Karpas-422 (cell line): Measurements from ENCODE around the gene ADGRF3. TPM values are rescaled to one million over a fixed set of nuclear protein-coding genes. Genes with fewer than 3 reads are reported as not detected.
"Not testable (repeated sequence)": the region's sequence is repeated elsewhere in the genome, so short reads cannot be mapped to it uniquely, and the experiment has no call there.

ENCODE experiments used
- DNase-seq: peaks from one replicate; pipeline ENCODE4 v3.0.0-alpha.2; 2015
- H2AFZ ChIP-seq: fragments of 200-600 bp; sonication (generic); 2 replicates; pipeline ENCODE4 v1.6.1; 2014; ENCODE audit warnings: antibody characterized with exemption, low read length, mixed read lengths
- H3K27ac ChIP-seq: fragments of 200-600 bp; sonication (generic); 2 replicates; pipeline ENCODE4 v1.5.1; 2014; ENCODE audit warnings: mild to moderate bottlenecking, low read length, moderate library complexity
- H3K27me3 ChIP-seq: fragments of 200-600 bp; sonication (generic); 2 replicates; pipeline ENCODE4 v1.6.1; 2014; ENCODE audit warnings: low read length, mixed read lengths
- H3K36me3 ChIP-seq: fragments of 200-600 bp; sonication (generic); 2 replicates; pipeline ENCODE4 v1.6.1; 2014; ENCODE audit warnings: low read length, mixed read lengths; ENCODE audit not compliant: insufficient read depth
- H3K4me1 ChIP-seq: fragments of 200-600 bp; sonication (generic); 2 replicates; pipeline ENCODE4 v1.6.1; 2014; ENCODE audit warnings: mild to moderate bottlenecking, low read length, mixed read lengths
- H3K4me2 ChIP-seq: fragments of 200-600 bp; sonication (generic); 2 replicates; pipeline ENCODE4 v1.6.1; 2014; ENCODE audit warnings: low read length, low read depth, mild to moderate bottlenecking; ENCODE audit not compliant: poor library complexity, severe bottlenecking
- H3K4me3 ChIP-seq: fragments of 200-600 bp; sonication (generic); 2 replicates; pipeline ENCODE4 v1.5.1; 2014; ENCODE audit warnings: mild to moderate bottlenecking, antibody characterized with exemption, low read length, mixed read lengths
- H3K79me2 ChIP-seq: fragments of 200-600 bp; sonication (generic); 2 replicates; pipeline ENCODE4 v1.6.1; 2014; ENCODE audit warnings: mild to moderate bottlenecking, low read length, mixed read lengths
- H3K9ac ChIP-seq: fragments of 200-600 bp; sonication (generic); 2 replicates; pipeline ENCODE4 v1.6.0; 2014; ENCODE audit warnings: low read length
- H3K9me2 ChIP-seq: fragments of 200-600 bp; sonication (generic), shearing (Covaris generic); replicated peaks from 2 replicates; pipeline ENCODE4 v1.6.0; 2014; ENCODE audit warnings: mild to moderate bottlenecking, low read length, moderate library complexity; ENCODE audit not compliant: insufficient read depth
- H3K9me3 ChIP-seq: fragments of 300-700, 200-600 bp; sonication (generic); 2 replicates; pipeline ENCODE4 v1.6.1; 2014; ENCODE audit warnings: low read length, mixed read lengths
- H4K20me1 ChIP-seq: fragments of 200-600 bp; sonication (generic); 2 replicates; pipeline ENCODE4 v1.6.1; 2014; ENCODE audit warnings: mild to moderate bottlenecking, antibody characterized with exemption, low read length, low read depth; ENCODE audit not compliant: insufficient read depth
- total RNA-seq: library from RNA; depleted of rRNA; stranded (reverse); fragments of >200 nt; shearing (Covaris generic); gene quantifications from 2 replicates; pipeline ENCODE4 v1.2.3, GENCODE V29; 2014; ENCODE audit warnings: low replicate concordance; rRNA removed

Gene ADGRF3
- total RNA-seq, 1 experiment from 2014 or later: not detected

DNA sequence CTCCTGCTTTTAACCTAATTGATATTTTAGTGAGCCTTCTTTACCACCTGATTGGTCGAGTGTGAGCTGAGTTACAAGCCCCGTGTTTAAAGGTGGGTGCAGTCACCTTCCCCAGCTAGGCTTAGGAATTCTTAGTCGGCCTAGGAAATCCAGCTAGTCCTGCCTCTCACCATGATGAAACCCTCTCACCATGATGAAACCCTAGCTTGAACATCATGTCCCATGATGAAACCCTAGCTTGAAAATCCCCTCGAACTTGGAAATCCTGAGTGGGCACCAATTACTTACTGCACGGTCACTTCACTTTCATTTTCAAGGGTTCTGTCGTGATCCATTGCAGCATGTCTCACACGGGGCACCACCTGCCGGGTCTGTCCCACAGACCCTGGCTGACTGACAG lies 87.8 kb downstream of the ADGRF3 start:
- not testable (repeated sequence) for H3K9me3 ChIP-seq, DNase-seq, H4K20me1 ChIP-seq, H3K4me3 ChIP-seq, H3K27ac ChIP-seq, H3K27me3 ChIP-seq, H3K9me2 ChIP-seq, H2AFZ ChIP-seq, H3K36me3 ChIP-seq, H3K9ac ChIP-seq, H3K4me1 ChIP-seq, H3K4me2 ChIP-seq
- H3K79me2 ChIP-seq: peaks cover 19% of the 10 kb centered on the region

Other genes starting within 250 kb of the ADGRF3 start
- not detected in 2 replicates for gene GAREM2, start 173.7 kb downstream of the ADGRF3 start, total RNA-seq
- 99.9 and 113 TPM in 2 replicates for gene HADHA, start 102.2 kb downstream of the ADGRF3 start, total RNA-seq
- 40.7 and 48.8 TPM in 2 replicates for gene HADHB, start 101.8 kb downstream of the ADGRF3 start, total RNA-seq
- gene SELENOI, start 646 bp downstream of the ADGRF3 start, total RNA-seq: 31.3 and 32.4 TPM in 2 replicates
- not detected in 2 replicates for gene DRC1, start 55.1 kb upstream of the ADGRF3 start, total RNA-seq
- 0.04 and 0.07 TPM in 2 replicates for gene OTOF, start 131.3 kb upstream of the ADGRF3 start, total RNA-seq